Iris pigment epithelial cell (primary cell): ENCODE results near the gene SH3PXD2A.

Experiments
- DNase-seq: peaks from one replicate; pipeline ENCODE4 v3.0.0-alpha.2; 2011; ENCODE audit warnings: low read depth

Gene SH3PXD2A

GRCh38 chr10:103603382-103603781 is 252.0 kb downstream of the SH3PXD2A start:
- no peak for DNase-seq

- DNase-seq, result no peak
These were observed 252.6 kb downstream of the SH3PXD2A start for GRCh38 chr10:103602852-103603155.

DNA sequence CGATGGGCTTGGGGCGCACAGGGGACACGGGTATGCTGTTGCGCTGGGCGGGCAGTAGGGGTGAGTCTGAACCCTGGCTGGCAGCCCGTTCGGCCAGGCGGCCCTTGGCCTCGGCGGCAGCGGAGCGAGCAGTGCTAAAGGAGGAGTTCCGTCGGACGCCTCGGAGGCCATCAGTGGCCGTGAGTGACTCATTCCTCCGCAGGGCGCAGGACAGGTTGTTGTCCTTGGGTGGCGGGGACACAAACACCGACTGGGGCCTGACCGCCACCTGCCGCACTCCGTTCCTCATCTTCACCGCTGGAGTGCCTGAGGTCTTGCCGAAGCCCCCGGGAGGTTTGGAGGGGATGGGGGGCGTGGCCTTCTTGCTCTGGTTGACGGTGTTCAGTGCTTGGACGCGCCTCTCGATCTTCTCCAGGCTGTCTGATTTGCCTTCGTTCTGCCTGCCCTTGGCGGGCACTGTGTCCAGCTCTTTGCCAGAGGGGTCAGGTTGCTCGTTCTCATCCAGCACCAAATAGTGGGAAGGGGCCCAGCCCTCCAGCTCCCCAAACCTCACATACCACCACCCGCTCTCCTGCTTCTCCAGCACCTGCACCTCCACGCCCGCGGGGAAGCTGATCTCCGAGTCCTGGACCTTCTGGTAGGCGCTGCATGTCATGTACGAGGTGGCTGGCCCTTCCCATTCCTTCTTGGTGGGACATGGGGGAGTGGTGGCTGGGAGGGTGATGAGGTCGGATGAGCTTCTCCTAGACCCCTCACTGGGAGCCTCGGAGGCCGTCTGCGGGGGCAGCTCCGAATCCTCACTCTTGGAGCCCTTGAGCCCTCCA is 253.1 kb downstream of the SH3PXD2A start:
- DNase-seq, result no peak

- DNase-seq, result no peak
These were observed 254.3 kb downstream of the SH3PXD2A start for GRCh38 chr10:103600956-103601569.

GRCh38 chr10:103600325-103600724 is 255.1 kb downstream of the SH3PXD2A start:
- no peak for DNase-seq

GRCh38 chr10:103599907-103600306 is 255.5 kb downstream of the SH3PXD2A start:
- no peak for DNase-seq

GRCh38 chr10:103599211-103599610 is 256.2 kb downstream of the SH3PXD2A start:
- no peak for DNase-seq

DNA sequence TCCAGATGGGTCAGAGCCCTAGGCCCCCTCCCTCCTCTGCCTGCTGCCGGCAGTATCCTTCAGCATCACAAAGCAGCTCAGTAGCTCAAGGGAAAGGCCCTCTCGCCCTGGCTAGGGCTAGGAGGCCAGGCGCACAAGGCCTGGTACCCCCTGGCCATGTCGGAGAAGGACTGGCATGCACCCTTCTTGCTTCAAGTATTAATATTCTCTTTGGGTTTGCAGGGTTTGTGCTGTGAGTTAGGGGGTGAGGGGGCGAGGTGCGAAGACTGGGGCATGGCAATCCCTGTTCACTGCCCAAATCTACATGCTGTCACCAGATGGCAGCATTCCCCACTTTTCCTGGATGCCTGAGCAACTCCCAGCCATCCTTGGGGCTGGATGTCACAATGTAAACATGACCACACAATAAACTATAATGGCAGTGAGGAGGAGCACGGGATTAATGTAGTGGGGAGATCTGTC is 256.7 kb downstream of the SH3PXD2A start:
- peak; percentile 68 for DNase-seq

- no peak for DNase-seq
These were observed 258.4 kb downstream of the SH3PXD2A start for GRCh38 chr10:103597003-103597402.

- no peak for DNase-seq
These were observed 259.2 kb downstream of the SH3PXD2A start for GRCh38 chr10:103595933-103596726.

GRCh38 chr10:103593022-103593570 is 262.3 kb downstream of the SH3PXD2A start:
- DNase-seq, result no peak

- peak; percentile 40 for DNase-seq
These were observed 263.0 kb downstream of the SH3PXD2A start for GRCh38 chr10:103592186-103593021.

- no peak for DNase-seq
These were observed 264.6 kb downstream of the SH3PXD2A start for GRCh38 chr10:103590744-103591291.

DNA sequence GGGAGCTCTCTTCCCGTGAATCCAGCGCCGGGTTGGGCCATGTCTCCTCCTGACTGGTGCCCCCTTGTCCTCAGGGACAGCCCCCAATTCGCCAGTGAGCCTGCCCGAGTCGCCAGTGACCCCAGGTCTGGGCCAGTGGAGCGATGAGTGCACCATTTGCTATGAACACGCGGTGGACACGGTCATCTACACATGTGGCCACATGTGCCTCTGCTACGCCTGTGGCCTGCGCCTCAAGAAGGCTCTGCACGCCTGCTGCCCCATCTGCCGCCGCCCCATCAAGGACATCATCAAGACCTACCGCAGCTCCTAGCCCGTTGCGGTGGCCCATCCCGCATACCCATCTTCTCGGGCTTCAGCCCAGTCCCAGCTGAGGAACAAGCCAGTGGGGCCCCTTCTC is 265.3 kb downstream of the SH3PXD2A start:
- DNase-seq, result no peak

GRCh38 chr10:103589074-103589630 is 266.2 kb downstream of the SH3PXD2A start:
- DNase-seq, result no peak

DNA sequence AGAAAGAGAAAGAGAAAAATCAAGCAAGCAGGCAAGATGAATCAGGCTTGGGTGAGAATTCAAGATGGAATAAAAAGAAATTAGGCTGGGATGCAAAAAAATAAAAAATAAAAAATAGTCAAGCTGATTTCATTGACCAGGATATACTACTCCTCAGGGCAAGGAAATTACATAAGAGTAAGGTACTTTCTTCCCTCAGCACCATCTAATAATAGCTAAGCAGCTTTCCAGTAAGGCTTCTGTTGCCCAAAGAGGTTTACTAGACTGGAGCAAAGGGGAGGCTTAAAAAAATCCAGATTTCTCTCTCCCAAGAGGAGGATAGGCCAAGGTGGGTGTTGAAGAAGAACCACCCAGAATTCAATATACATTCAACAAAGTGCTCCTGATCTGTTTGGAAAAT is 268.3 kb downstream of the SH3PXD2A start:
- DNase-seq, result no peak

DNA sequence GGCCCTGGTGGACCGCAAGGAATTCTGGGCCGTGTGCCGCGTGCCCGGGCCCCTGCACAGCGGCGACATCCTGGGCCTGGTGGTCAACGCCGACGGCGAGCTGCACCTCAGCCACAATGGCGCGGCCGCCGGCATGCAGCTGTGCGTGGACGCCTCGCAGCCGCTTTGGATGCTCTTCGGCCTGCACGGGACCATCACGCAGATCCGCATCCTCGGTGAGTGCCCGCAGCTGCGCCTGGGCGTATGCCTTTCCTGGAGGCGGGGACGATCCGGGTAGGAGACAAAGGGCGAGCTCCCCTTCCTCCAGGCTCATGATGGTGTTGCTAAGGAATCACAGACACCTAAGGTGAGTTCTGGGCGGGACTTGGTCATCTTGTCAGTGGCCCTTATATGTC is 270.4 kb downstream of the SH3PXD2A start:
- DNase-seq, result no peak

DNA sequence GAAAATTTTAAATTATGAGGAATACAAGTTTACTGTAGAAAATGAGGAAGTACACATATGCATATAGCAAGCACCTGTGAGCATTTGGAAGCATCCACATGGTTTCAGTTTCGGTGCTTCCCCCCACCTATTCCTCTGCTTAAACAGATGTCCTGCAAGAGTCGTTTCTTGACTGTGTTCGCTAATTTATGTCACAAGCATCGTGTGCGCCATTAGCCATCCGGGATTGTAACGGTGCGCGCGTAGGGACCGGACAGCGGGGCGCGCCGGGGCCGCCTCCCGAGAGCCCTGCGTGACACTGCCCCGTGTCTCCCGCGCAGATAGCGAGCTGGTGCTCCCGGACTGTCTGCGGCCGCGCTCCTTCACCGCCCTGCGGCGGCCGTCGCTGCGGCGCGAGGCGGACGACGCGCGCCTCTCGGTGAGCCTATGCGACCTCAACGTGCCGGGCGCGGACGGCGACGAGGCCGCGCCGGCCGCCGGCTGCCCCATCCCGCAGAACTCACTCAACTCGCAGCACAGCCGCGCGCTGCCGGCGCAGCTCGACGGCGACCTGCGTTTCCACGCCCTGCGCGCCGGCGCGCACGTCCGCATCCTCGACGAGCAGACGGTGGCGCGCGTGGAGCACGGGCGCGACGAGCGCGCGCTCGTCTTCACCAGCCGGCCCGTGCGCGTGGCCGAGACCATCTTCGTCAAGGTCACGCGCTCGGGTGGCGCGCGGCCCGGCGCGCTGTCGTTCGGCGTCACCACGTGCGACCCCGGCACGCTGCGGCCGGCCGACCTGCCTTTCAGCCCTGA is 271.0 kb downstream of the SH3PXD2A start:
- DNase-seq, result no peak

- DNase-seq, result no peak
These were observed 271.5 kb downstream of the SH3PXD2A start for GRCh38 chr10:103583871-103584215.
